GM21526 (cell line): Measurements from ENCODE around the gene IDS.
"Not testable (repeated sequence)": the region's sequence is repeated elsewhere in the genome, so short reads cannot be mapped to it uniquely, and the experiment has no call there.

Experiments used
- ATAC-seq: cut with Tn5 transposase; IDR thresholded peaks from one replicate; pipeline ENCODE4 v1.9.1; 2021; ENCODE audit warnings: moderate library complexity; ENCODE audit not compliant: unreplicated experiment, low FRiP score

The IDS gene, protein sequence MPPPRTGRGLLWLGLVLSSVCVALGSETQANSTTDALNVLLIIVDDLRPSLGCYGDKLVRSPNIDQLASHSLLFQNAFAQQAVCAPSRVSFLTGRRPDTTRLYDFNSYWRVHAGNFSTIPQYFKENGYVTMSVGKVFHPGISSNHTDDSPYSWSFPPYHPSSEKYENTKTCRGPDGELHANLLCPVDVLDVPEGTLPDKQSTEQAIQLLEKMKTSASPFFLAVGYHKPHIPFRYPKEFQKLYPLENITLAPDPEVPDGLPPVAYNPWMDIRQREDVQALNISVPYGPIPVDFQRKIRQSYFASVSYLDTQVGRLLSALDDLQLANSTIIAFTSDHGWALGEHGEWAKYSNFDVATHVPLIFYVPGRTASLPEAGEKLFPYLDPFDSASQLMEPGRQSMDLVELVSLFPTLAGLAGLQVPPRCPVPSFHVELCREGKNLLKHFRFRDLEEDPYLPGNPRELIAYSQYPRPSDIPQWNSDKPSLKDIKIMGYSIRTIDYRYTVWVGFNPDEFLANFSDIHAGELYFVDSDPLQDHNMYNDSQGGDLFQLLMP

DNA sequence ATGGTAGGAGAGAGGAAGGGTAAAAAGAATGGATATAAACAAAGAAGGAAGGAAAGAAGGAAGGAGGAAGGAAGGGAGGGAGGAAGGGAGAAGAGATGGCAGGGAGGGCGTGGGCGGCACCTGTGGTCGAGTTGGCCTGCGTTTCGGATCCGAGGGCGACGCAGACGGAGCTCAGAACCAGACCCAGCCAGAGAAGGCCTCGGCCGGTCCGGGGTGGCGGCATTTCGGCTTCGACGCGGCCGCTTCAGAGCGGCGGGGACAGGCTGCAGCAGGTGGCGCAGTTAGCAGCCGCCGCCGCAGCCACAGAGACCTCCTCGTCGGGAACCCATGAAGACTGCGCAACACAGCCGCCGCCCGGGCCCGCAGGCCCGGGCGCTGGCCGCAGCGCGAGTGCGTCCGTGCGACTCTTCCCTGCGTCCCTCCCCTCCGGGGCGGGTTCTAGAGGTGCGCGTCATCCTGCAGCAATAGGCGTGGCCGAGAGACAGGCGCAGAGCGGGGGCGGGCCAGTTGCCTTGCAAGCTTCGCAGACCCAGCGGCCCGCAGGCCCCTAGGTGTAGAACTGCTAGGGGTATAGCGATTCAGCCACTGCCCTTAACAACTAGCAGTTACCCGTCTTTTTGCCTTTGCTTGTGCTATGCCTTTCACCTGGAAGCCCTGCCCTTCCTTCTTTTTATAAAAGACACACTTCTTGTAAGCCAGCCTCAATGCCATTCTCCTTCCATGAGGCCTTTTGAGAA lies at the start of gene IDS:
Gene IDS (minus strand): TSS at position 392 of the 737 bp plus-strand sequence. CDS start 169 bp downstream, at position 223.
- ATAC-seq, result peak; percentile 65

DNA sequence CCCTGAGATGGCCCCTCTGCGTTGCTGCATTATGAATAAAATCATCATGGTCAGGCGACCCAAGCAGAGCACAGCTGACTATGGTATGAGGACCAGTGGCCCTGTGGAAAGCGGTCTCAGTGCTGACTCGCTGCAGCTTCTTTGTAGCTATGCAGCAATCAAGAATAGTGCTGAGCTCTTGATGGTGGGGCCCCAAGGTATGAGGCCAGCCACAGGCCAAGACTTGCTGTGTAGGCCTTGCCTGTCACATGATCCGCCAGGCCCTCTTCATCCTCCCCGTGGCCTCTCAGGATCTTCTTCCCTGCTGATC lies 46.8 kb upstream of the IDS start:
- not testable (repeated sequence) for ATAC-seq

DNA sequence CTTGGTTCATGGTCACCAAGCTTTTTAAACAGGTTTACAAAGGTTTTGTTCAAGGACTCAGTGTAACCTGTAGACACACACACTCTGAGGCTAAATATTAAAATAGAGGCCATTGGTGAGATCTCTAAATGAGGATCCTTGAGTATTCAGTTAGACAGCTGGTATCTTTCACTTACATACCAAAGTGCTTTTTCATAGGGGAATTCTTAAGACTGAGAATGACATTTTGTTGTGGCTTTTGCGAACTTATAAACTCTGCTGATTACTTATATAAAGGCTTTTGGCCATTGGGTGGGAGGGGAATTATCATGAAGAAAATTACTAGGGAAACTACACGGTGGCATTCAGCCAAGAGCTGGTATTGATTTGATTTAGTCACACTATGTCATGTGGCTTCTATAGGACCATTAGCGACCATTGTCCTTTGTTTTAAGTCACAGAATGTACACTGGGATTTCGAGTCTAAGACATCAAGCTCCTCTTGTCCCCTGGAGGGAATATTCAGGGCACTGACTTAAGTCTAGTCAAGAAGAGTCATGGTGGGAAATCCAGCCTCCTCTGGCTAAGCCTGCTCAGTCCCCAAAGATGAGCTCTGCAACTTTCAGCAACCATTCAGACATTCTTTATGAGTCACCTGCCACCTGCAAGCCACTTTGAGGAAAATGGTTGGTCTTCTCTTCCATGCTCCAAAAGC lies 46.3 kb upstream of the IDS start:
- ATAC-seq, result not testable (repeated sequence)

DNA sequence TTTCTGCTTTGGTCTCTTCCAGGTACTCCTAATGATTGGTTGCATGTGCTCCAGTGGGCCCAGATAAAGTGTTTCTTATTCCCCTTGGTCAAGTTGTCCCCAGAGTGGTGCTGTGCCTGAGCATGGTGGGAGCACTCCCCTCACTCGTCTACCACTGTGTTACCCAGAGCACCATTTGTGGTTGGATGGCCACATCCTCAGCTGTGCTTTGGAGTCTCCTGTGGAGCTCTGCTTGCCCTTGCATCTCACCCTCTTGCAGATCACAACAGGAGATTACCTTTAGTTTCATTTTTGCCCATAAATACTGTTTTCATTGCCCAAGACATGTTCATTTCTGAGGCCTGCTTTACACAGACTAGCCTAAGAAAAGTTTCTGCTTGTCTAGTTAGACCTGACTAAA lies 45.3 kb upstream of the IDS start:
- ATAC-seq, result not testable (repeated sequence)

DNA sequence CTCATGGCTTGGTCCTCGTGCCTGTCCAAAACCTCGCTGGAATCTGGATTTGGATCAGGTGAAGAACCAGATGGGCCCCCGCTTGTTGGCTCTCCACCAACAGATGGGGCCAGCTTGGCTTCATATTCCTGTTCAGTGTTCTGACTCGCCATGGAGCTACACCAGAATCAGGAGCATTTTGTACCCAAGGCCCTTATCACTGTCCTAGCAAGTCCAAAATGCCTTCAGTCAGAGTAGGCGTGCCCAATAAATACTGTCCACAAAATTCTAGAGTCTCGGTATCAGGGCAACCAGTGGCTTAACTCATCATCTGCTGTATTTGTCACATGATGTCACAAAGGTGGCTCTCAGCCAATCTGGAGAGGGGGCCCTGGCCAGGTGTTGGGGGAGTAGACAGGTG lies 44.6 kb upstream of the IDS start, which contains the start of gene HSFX3:
Gene HSFX3 (minus strand): TSS at position 224 of the 400 bp plus-strand sequence. CDS start 72 bp downstream, at position 152.
- not testable (repeated sequence) for ATAC-seq

DNA sequence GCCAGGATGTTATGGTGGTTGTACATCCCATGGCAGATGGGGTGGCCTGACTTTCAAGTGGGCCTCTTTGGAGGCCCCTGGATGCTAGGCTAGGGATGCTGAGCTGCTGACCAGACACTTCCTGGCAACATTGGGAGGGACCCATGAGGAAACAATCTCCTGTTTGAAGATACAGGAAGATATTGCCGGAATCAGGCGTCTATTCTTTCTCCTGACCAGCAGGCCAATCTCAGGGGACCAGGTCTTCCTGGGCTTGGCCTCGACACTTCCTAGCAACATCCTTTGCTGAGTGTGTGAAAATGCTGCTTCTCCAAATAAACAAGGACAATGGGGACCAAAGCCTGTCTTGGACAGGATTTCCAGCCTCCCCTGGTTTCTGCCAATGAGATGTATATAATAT lies 42.7 kb upstream of the IDS start:
- not testable (repeated sequence) for ATAC-seq

DNA sequence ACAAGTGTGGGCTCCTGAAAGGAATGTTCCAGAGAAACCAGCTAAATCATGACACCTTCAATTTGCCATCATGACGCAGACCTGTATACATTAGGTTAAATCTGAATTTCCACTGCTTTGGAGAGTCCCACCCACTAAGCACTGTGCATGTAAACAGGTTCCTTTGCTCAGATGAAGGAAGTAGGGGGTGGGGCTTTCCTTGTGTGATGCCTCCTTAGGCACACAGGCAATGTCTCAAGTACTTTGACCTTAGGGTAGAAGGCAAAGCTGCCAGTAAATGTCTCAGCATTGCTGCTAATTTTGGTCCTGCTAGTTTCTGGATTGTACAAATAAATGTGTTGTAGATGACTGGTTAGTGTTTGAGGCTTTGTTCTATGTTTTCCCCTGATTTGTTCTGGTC lies 41.9 kb upstream of the IDS start:
- not testable (repeated sequence) for ATAC-seq

DNA sequence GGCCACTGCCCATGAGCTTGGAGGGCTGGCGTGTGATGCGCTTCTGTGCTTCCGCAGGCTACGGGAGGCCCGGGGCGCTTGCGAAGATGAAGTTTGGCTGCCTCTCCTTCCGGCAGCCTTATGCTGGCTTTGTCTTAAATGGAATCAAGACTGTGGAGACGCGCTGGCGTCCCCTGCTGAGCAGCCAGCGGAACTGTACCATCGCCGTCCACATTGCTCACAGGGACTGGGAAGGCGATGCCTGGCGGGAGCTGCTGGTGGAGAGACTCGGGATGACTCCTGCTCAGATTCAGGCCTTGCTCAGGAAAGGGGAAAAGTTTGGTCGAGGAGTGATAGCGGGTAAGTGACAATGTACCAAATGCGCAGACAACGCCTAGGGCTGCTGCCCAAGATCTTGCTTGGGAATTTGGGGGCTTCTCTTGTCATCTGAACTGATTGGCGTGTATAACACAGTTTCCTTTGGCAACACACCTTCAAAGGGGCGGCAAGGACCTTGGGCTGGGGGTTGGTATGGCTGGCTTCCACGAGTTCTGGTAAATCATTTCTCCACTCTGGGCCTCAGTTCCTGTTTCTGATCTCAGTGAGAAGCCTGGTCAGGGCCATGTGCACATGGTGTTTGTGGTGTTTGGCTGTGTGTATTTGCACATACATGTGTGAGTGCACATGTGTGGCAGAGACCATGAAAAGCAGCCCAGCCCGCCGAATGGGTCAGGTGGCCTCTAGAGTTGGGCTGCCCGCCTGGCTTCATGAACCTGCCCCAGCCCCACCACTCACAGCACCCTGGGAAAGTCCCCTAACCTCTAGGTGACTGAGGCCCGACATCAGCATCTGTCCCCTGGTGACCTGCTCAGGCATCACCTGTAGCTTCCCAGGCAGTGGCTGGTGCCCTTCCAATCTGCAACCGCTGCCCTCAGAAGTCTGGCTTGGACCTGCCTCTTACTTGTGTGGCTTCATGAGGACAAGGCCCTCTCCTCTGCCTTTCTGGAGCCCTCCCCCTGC lies 40.7 kb upstream of the IDS start:
- not testable (repeated sequence) for ATAC-seq

DNA sequence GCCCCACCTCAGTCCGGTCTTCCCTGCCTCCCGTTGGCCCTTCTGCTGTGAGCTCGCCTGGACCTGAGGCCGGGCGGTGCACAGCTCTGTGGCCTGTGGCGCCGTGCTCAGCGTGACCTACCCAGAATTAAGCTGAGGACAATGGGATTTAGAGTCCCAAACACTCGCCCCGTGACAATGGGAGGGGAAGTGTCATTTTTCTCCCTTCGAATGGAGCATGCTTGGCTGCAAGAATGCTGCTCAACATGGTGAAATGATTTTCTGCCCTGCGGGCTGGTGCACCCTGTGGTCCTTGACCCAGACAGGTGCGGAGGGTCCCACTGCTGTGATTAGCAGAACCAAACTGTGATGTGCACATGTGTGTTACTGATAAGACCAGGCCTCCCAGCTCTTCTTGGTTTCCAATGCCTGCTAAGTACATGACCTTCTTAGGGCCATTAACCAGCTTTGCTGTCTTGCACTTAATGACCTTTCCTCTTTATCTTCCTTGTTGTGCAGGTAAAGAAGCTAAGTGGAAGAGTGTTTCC lies 36.5 kb upstream of the IDS start:
- ATAC-seq, result no peak

DNA sequence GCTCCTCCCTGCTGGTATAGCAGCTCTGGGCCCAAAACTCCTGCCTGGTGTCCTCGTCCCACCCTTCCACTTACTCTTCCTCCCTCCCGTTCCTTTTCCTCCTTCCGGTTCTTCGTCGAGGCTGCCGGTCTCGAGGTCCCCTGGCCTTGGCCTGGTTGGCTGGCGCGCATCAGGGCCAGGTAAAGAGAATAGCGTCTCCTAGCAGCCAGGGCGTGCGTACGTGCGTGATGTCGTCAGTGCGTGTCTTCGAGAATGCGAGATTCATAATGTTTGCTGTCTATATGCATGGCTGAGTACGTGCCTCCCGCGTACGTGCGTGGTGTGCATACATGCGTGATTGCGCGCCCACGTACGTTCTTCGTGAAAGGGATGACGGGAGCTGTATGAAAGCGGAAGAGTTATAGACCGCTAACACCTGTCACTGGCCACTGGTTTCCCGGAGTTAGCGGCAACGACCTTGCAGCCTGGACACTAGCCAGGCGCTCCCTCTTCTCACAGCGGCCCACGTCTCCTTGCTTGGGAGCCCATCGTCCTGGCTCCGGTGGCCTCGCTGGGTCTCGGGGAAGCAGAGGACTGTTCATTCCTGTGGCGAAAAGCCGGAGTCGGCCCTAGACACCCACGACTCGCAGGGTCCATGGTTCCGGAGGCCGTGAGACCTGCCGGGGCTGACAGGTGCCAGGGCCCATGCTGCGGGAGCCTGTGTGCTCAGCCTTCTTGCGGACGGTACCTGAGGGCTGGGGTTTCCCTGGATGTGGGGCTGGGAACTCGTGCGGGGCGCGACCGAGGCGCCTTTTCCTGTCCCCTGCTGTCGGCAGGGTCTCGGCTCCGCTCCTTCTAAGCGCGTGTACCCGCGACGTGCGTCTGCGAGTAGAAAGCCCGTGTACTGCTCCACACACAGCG lies 35.8 kb upstream of the IDS start, which contains the start of gene EOLA1:
Gene EOLA1 (plus strand): TSS at position 392 of the 900 bp plus-strand sequence. CDS start 4,619 bp downstream, outside the sequence.
- ATAC-seq, result peak; percentile 66

DNA sequence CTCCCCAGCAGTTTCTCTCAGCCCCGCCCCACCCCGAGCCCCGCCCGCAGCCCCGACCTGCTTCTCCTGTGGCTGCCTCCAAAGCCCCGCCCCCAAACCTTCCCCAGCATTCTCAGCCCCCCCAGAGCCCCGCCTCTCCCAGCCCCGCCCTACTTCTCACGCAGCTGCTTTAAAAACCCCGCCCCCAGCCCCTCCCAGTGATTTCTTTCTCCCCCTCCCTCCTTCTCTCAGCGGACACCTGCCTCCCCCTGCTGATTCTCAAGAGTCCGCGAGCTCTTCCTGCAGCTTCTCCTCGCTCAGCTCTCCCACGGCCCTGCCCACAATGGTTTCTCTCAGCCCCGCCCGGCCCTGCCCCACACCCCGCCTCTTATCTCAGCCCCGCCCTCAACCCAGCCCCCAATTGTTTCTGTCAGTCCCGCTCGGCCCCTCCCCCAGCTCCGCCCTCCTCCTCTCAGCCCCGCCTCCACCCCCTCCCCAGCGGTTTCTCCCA lies 35.1 kb upstream of the IDS start:
- peak; percentile 17 for ATAC-seq

DNA sequence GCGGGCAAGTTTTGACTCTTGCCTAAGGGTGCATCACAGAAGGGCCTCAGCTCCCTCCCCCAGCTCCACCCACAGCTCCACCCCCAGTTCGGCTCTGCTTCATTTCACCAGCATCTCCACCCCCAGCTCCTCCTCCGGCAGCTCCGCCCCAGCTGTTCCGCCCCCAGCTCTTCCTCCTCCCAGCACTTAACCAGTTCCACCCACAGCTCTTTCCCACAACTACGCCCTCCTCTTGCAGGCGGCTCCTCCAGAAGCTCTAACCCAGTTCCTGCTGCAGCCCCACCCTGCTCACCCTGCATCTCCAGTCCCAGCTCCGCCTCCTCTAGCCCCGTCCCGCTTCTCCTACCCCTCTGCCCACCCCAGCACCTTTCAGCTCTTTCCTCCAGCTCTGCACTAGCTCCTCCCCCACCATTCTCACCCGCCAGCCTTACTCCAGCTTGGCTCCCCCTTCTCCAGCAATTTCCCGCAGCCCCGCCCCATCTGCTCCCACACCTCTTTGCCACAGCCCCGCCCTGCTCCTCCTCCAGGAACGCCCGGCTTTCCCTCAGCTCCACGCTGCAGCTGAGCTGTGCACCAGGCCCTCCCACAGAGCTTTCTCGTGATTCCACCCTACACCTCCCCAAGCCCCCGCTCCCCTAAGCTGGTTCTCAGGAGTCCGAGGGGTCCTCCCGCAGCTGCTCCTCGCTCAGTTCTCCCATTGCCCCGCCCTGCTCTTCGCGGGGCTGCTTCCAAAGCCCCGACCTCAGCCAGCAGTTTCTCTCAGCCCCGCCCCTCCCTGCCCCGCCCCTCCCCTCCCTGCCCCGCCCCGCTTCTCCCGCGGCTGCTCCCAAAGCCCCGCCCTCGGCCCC lies 34.4 kb upstream of the IDS start:
- ATAC-seq, result peak; percentile 35

DNA sequence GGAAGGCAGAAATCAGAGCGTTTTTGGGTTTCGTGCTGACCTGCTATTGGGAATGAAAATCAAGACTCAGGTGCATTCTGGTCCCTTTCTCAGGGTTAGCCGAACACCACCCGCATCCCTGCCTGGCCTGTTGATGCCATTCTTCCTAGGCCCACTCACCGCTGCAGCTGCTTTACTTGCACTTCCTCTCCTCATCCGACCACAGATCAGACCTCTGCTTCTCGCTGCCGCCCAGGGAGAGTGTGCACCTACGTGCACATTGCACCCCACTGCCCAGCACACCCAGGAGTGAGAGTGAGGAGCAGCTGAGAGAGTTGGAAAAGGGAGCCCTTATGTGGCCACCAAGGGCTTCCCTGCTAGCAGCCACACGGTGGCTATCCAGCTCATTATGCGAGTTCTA lies 32.4 kb upstream of the IDS start:
- ATAC-seq, result not testable (repeated sequence)

DNA sequence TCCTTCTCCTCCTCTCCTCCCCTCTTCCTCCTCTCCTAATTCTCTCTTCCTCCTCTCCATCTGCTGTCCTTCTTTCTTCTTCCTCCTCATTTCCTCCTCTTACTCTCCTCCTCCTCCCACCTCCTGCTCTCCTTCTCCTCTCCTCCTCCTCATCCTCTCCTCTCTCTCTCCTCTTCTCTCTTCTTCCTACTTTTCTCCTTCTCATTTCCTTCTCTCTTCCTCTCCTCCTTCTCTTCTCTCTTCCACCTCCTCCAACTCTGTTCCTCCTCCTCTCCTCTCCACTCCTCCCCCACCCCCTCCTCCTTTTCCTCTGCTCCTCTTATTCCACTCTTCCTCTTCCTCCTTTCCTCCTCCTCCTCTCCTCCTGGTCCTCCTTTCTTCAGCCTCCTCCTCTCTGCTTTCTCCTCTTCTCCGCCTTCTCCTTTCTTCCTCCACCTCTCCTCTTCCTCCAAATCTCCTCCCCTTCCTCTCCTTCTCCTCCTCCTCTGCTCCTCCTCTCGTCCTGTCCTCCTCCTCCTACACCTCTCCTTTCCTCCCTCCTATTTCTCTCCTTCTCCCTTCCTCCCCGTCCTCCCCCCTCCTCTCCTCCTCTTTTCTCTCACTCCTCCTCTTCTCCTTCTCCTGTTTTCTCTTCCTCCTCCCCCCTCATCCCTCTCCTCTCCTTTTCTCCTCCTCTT lies 30.0 kb upstream of the IDS start:
- ATAC-seq, result not testable (repeated sequence)

DNA sequence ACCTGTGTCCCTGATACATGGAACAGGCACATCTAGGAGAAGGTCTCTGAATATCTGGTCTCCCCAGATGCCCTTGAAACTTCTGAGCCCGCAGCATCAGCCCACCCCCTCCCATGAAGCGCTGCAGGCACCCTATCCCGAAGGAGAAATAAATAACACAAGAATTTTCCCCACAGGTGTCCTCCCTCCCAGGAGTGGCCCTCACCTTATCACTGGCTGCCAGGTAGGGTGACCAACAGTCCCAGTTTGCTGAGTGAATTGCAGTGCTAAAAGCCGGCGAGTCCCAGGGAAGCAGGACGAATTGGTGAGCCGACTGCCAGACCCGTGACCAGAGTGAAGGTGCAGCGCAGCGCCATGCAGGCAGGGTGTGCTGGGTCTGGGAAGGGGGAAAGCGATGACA lies 28.9 kb upstream of the IDS start:
- not testable (repeated sequence) for ATAC-seq

DNA sequence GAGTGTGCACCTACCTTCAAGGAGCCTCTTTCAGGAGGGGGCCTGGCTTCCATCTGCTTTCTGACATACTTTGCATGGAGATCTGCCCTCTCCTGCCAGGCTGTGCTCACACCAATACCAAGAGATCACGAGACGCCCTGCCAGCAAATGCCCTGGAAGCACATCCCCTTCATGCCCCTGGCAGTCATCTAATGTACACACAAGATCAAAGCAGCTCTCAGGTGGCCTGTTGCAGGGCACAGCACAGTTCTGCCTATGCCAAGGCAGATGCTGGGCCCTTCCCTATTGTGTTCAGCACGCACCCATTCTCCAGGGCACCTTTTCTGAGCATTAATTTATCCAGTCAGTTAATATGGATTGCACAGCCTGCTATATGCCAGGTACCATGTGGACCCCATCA lies 27.8 kb upstream of the IDS start:
- not testable (repeated sequence) for ATAC-seq

DNA sequence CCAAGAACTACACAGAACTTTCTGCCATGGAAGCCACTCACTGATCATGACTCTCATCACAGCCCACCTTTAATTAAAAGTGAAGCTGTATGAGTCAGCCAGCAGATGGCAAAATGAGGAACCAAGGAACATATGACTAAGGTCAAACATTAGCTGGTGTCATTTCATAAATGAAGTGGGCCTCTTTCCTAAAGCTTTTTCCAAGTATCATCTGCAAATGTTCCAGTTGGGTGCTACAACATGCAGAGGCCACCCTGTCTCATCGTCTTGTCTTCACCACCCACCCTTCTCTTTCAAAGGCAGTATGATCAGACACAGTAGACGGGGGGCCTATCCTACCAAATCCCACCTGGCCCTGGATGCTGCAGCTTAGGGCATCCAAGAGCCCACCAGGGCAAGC lies 26.5 kb upstream of the IDS start:
- peak; percentile 56 for ATAC-seq
